IMR-90 (cell line): Measurements from ENCODE around the gene HOXC6. TPM values are rescaled to one million over a fixed set of nuclear protein-coding genes. Genes with fewer than 3 reads are reported as not detected.

Experiments
- ATAC-seq: fragments of 200-7000 bp; cut with Tn5 transposase; 2 replicates; pipeline ENCODE4 v1.9.1; 2020; ENCODE audit warnings: low read depth, mild to moderate bottlenecking, moderate library complexity
- BruUV-seq: library from RNA; stranded (reverse); fragments of 400-500 nt; replicated peaks from 2 replicates; lab custom pipeline; 2021; lab: Mats Ljungman, UMichigan
- CTCF ChIA-PET: fragments of 300-600 bp; formaldehyde crosslinking; extraction: SDS; loops from one replicate; lab custom pipeline; 2021; ENCODE audit warnings: antibody characterized with exemption; lab: Yijun Ruan, JAX
- POLR2A ChIA-PET: fragments of 300-600 bp; sonication (Branson Sonifier 250); formaldehyde crosslinking; loops from one replicate; lab custom pipeline; 2022; ENCODE audit warnings: antibody characterized with exemption; ENCODE audit not compliant: unreplicated experiment; lab: Charles Lee
- DNase-seq: peaks from one replicate; pipeline ENCODE4 v3.0.0; 2013
- H2AFZ ChIP-seq: replicated peaks from 2 replicates; pipeline ENCODE3; 2013; ENCODE audit warnings: low read length, mild to moderate bottlenecking; ENCODE audit not compliant: poor library complexity
- H2AK5ac ChIP-seq: 2 replicates; pipeline ENCODE4 v1.6.1; 2013; ENCODE audit warnings: low read depth, low read length, inconsistent platforms
- H2AK9ac ChIP-seq: replicated peaks from 2 replicates; pipeline ENCODE3; 2013; ENCODE audit warnings: mild to moderate bottlenecking, low read depth, low read length, moderate library complexity; ENCODE audit not compliant: poor library complexity
- H2BK120ac ChIP-seq: 2 replicates; pipeline ENCODE4 v1.6.1; 2013; ENCODE audit warnings: low read depth, low read length, inconsistent platforms
- H2BK15ac ChIP-seq: 3 replicates; pipeline ENCODE4 v1.6.1; 2013; ENCODE audit warnings: low read depth, low read length, inconsistent platforms
- H2BK20ac ChIP-seq: 2 replicates; pipeline ENCODE4 v1.6.1; 2013; ENCODE audit warnings: low read depth, mild to moderate bottlenecking, inconsistent platforms, low read length, moderate library complexity
- H2BK5ac ChIP-seq: 2 replicates; pipeline ENCODE4 v1.6.1; 2013; ENCODE audit warnings: mild to moderate bottlenecking, low read depth, low read length, inconsistent platforms; ENCODE audit not compliant: poor library complexity, severe bottlenecking
- H3K14ac ChIP-seq: replicated peaks from 2 replicates; pipeline ENCODE4 v1.6.1; 2013; ENCODE audit warnings: low read depth, low read length, inconsistent platforms
- H3K18ac ChIP-seq: 2 replicates; pipeline ENCODE4 v1.6.1; 2013; ENCODE audit warnings: low read depth, low read length, control low read depth
- H3K23ac ChIP-seq: 2 replicates; pipeline ENCODE4 v1.6.1; 2013; ENCODE audit warnings: low read depth, low read length, inconsistent platforms
- H3K27ac ChIP-seq: 2 replicates; pipeline ENCODE4 v1.5.1; 2013; ENCODE audit warnings: mild to moderate bottlenecking, control low read depth, low read length; ENCODE audit not compliant: insufficient read depth
- H3K27me3 ChIP-seq: 2 replicates; pipeline ENCODE4 v1.6.1; 2013; ENCODE audit warnings: low read length; ENCODE audit not compliant: control insufficient read depth, insufficient read depth
- H3K36me3 ChIP-seq: 2 replicates; pipeline ENCODE4 v1.6.1; 2013; ENCODE audit warnings: low read length, mixed read lengths; ENCODE audit not compliant: control insufficient read depth, insufficient read depth
- H3K4ac ChIP-seq: 2 replicates; pipeline ENCODE4 v1.6.1; 2013; ENCODE audit warnings: low read depth, low read length, inconsistent platforms
- H3K4me1 ChIP-seq: 2 replicates; pipeline ENCODE4 v1.6.1; 2013; ENCODE audit warnings: low read length, mixed read lengths; ENCODE audit not compliant: control insufficient read depth, insufficient read depth
- H3K4me2 ChIP-seq: 2 replicates; pipeline ENCODE4 v1.6.1; 2013; ENCODE audit warnings: low read depth, mild to moderate bottlenecking, control low read depth, low read length, moderate library complexity
- H3K4me3 ChIP-seq: 2 replicates; pipeline ENCODE4 v1.5.1; 2013; ENCODE audit warnings: low read depth, mild to moderate bottlenecking, control low read depth, low read length, moderate library complexity; ENCODE audit not compliant: insufficient read depth
- H3K56ac ChIP-seq: 2 replicates; pipeline ENCODE4 v1.6.1; 2013; ENCODE audit warnings: low read length, inconsistent platforms; ENCODE audit not compliant: insufficient read depth; ENCODE audit errors: extremely low read depth
- H3K79me1 ChIP-seq, 2 experiments: 2 replicates each; pipeline ENCODE4 v1.6.1; 2013; ENCODE audit warnings: low read length in 2 of 2, inconsistent platforms in 1 of 2, low read depth in 1 of 2
- H3K9ac ChIP-seq: 2 replicates; pipeline ENCODE4 v1.6.1; 2013; ENCODE audit warnings: low read depth, low read length, control low read depth
- H3K9me1 ChIP-seq: 2 replicates; pipeline ENCODE4 v1.6.1; 2013; ENCODE audit warnings: low read length, inconsistent platforms; ENCODE audit not compliant: insufficient read depth
- H3K9me3 ChIP-seq: 2 replicates; pipeline ENCODE4 v1.6.1; 2013; ENCODE audit warnings: low read length; ENCODE audit not compliant: control insufficient read depth, insufficient read depth
- H4K20me1 ChIP-seq: 2 replicates; pipeline ENCODE4 v1.6.1; 2013; ENCODE audit warnings: low read length, inconsistent platforms; ENCODE audit not compliant: insufficient read depth
- H4K5ac ChIP-seq: 2 replicates; pipeline ENCODE4 v1.6.1; 2013; ENCODE audit warnings: mild to moderate bottlenecking, low read depth, low read length, control low read depth
- H4K8ac ChIP-seq, 2 experiments: 2 replicates each; pipeline ENCODE4 v1.6.1; 2013; ENCODE audit warnings: low read depth in 2 of 2, low read length in 2 of 2, control low read depth in 1 of 2, inconsistent platforms in 1 of 2
- H4K91ac ChIP-seq: 2 replicates; pipeline ENCODE4 v1.6.1; 2013; ENCODE audit warnings: low read depth, low read length, inconsistent platforms; ENCODE audit not compliant: insufficient read depth
- BHLHE40 ChIP-seq: fragments of 150-350 bp; IDR thresholded peaks from 2 replicates; pipeline ENCODE4 v1.6.1; 2016; ENCODE audit warnings: mild to moderate bottlenecking, low read depth, low read length
- CEBPB ChIP-seq: IDR thresholded peaks from 2 replicates; pipeline ENCODE4 v1.6.1; 2012; ENCODE audit warnings: low read depth, low read length, improper control_type of control experiment
- CHD1 ChIP-seq: IDR thresholded peaks from 2 replicates; pipeline ENCODE4 v1.6.1; 2012; ENCODE audit warnings: low read depth, low read length, improper control_type of control experiment
- ELK1 ChIP-seq: fragments of 150-350 bp; IDR thresholded peaks from 2 replicates; pipeline ENCODE4 v1.6.1; 2016; ENCODE audit warnings: low read depth, mild to moderate bottlenecking, low read length, moderate library complexity, borderline replicate concordance
- FOS ChIP-seq: fragments of 150-350 bp; IDR thresholded peaks from 2 replicates; pipeline ENCODE4 v1.6.1; 2016; ENCODE audit warnings: low read depth, low read length
- MAFK ChIP-seq: IDR thresholded peaks from 2 replicates; pipeline ENCODE4 v1.6.1; 2012; ENCODE audit warnings: low read depth, low read length, improper control_type of control experiment
- MAZ ChIP-seq: IDR thresholded peaks from 2 replicates; pipeline ENCODE4 v1.6.1; 2012; ENCODE audit warnings: low read depth, mild to moderate bottlenecking, low read length, improper control_type of control experiment, moderate library complexity, borderline replicate concordance
- MXI1 ChIP-seq: IDR thresholded peaks from 2 replicates; pipeline ENCODE4 v1.6.1; 2012; ENCODE audit warnings: low read depth, mild to moderate bottlenecking, low read length, moderate library complexity, borderline replicate concordance
- NFE2L2 ChIP-seq: fragments of 150-350 bp; IDR thresholded peaks from 2 replicates; pipeline ENCODE4 v1.6.1; 2016; ENCODE audit warnings: low read depth, mild to moderate bottlenecking, low read length
- POLR2A ChIP-seq: IDR thresholded peaks from 2 replicates; pipeline ENCODE4 v1.6.1; 2012; ENCODE audit warnings: mild to moderate bottlenecking, low read depth, low read length
- RAD21 ChIP-seq: IDR thresholded peaks from 2 replicates; pipeline ENCODE4 v1.6.1; 2012; ENCODE audit warnings: low read length, improper control_type of control experiment
- RCOR1 ChIP-seq: IDR thresholded peaks from 2 replicates; pipeline ENCODE4 v1.6.1; 2012; ENCODE audit warnings: mild to moderate bottlenecking, low read length, improper control_type of control experiment; ENCODE audit not compliant: insufficient replicate concordance
- RFX5 ChIP-seq: IDR thresholded peaks from 2 replicates; pipeline ENCODE4 v1.8.0; 2012; ENCODE audit warnings: low read depth, mild to moderate bottlenecking, low read length, moderate library complexity
- SMC3 ChIP-seq: fragments of 150-350 bp; IDR thresholded peaks from 2 replicates; pipeline ENCODE4 v1.6.1; 2016; ENCODE audit warnings: low read depth, mild to moderate bottlenecking, antibody characterized with exemption, low read length, moderate library complexity
- USF2 ChIP-seq: fragments of 150-350 bp; IDR thresholded peaks from 2 replicates; pipeline ENCODE4 v1.6.1; 2017; ENCODE audit warnings: mild to moderate bottlenecking, antibody characterized with exemption, low read length, low read depth
- WGBS, 2 experiments: methylation state at CpG; one replicate each; pipeline versions ENCODE4 v1.1.5 to v1.1.7; 2013; ENCODE audit warnings: missing lambda C conversion rate in 2 of 2; ENCODE audit not compliant: insufficient read length in 1 of 2; ENCODE audit errors: extremely low coverage in 2 of 2; 5-methylcytosine and 5-hydroxymethylcytosine counted together
- dilution Hi-C: fragments of 300-500 bp; cut with HindIII; formaldehyde crosslinking; loops from one replicate; pipeline ENCODE4 v1.14.3; 2018; ENCODE audit warnings: low sequenced_read_pairs; ENCODE audit not compliant: unreplicated experiment
- in situ Hi-C: fragments of 300-500 bp; cut with MboI; formaldehyde crosslinking; loops from 3 replicates; pipeline ENCODE4 v1.14.3; 2019; ENCODE audit warnings: low sequenced_read_pairs, inconsistent platforms, mixed read lengths
- intact Hi-C: fragments of 100-400 bp; cut with micrococcal nuclease; formaldehyde crosslinking; loops from 2 replicates; pipeline ENCODE4 v1.10.0; 2022
- polyA plus RNA-seq, 3 experiments: library from polyadenylated mRNA; depleted of rRNA; stranded (reverse); fragments of >200 nt; gene quantifications; 2 replicates each; pipeline ENCODE4 v1.2.3, GENCODE V29; 2012; ENCODE audit warnings: low replicate concordance in 1 of 3
- total RNA-seq: library from RNA; depleted of rRNA; stranded (reverse); fragments of >200 nt; gene quantifications from 2 replicates; pipeline ENCODE4 v1.2.3, GENCODE V29; 2012
- TF ChIP-seq, protein P1 (sequence below): conservative IDR thresholded peaks from 2 replicates; pipeline ENCODE4 v1.5.1; 2012; ENCODE audit warnings: mild to moderate bottlenecking, low read depth, low read length, improper control_type of control experiment

The HOXC6 gene
- total and polyA plus RNA-seq, 2 of the 4 experiments (the other 2 are of a cell fraction) = 1.1 TPM; not detected in 1

- DNase-seq (no peak), ATAC-seq (no peak)
- no peak overlapping the region for H3K4me3 ChIP-seq
- H4K5ac ChIP-seq = no peak overlapping the region
- no peak overlapping the region for H3K14ac ChIP-seq
- no peak overlapping the region for H2BK5ac ChIP-seq
- no peaks in the 10 kb centered on the region for H3K4me1 ChIP-seq
- H3K9me1 ChIP-seq = no peaks in the 10 kb centered on the region
- H3K18ac ChIP-seq = no peak overlapping the region
- H2BK15ac ChIP-seq = no peak overlapping the region
- no peak overlapping the region for H2BK120ac ChIP-seq
- H3K23ac ChIP-seq = no peak overlapping the region
- no CpG with 5 or more reads among the region's 3 CpGs for WGBS, 2 experiments
- H3K27me3 ChIP-seq = peaks cover 69% of the 10 kb centered on the region
- H3K36me3 ChIP-seq = no peaks in the 10 kb centered on the region
- in situ Hi-C loops = no loop called here
- no peak overlapping the region for H3K4ac ChIP-seq
- 0 out of 2 replicates have a peak, but pooled peaks cover 2% of the 10 kb centered on the region for H3K9me3 ChIP-seq
- H3K9ac ChIP-seq = no peak overlapping the region
- H4K91ac ChIP-seq = no peak overlapping the region
- TF ChIP-seq MAFK = no peak
- TF ChIP-seq MAZ = no peak
- no peak for TF ChIP-seq NFE2L2
- TF ChIP-seq CHD1 = no peak
- TF ChIP-seq, protein P1, sequence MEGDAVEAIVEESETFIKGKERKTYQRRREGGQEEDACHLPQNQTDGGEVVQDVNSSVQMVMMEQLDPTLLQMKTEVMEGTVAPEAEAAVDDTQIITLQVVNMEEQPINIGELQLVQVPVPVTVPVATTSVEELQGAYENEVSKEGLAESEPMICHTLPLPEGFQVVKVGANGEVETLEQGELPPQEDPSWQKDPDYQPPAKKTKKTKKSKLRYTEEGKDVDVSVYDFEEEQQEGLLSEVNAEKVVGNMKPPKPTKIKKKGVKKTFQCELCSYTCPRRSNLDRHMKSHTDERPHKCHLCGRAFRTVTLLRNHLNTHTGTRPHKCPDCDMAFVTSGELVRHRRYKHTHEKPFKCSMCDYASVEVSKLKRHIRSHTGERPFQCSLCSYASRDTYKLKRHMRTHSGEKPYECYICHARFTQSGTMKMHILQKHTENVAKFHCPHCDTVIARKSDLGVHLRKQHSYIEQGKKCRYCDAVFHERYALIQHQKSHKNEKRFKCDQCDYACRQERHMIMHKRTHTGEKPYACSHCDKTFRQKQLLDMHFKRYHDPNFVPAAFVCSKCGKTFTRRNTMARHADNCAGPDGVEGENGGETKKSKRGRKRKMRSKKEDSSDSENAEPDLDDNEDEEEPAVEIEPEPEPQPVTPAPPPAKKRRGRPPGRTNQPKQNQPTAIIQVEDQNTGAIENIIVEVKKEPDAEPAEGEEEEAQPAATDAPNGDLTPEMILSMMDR = no peak
- no peak for TF ChIP-seq CEBPB
- TF ChIP-seq ELK1 = no peak
- no peak for TF ChIP-seq RFX5
- no peak for TF ChIP-seq POLR2A
- TF ChIP-seq RCOR1 = no peak
- no peak for TF ChIP-seq MXI1
- TF ChIP-seq RAD21 = no peak
- no peak for TF ChIP-seq USF2
- no peak for TF ChIP-seq SMC3
- no peak for TF ChIP-seq BHLHE40
- TF ChIP-seq FOS = no peak
- ChIA-PET POLR2A (no interaction called here), CTCF (no interaction called here)
- no peaks in the 10 kb centered on the region for H3K79me1 ChIP-seq
- H2AK9ac ChIP-seq = no peak overlapping the region
- H4K8ac ChIP-seq = no peak overlapping the region
- no peak overlapping the region for H3K56ac ChIP-seq
- no peak overlapping the region for H3K27ac ChIP-seq
- H2AFZ ChIP-seq = no peak overlapping the region
- BruUV-seq = no TSS peak
- no peaks in the 10 kb centered on the region for H4K20me1 ChIP-seq
- no peak overlapping the region for H2AK5ac ChIP-seq
- intact Hi-C loops = no loop called here
- H3K4me2 ChIP-seq = no peak overlapping the region
- no peak overlapping the region for H2BK20ac ChIP-seq
- dilution Hi-C loops = no loop called here
These were observed 12.4 kb downstream of the HOXC6 start for GRCh38 chr12:54040648-54041047.
